Breast epithelium (tissue), 4 donors: ENCODE data around the gene INCA1. TPM values are rescaled to one million over a fixed set of nuclear protein-coding genes. Genes with fewer than 3 reads are reported as not detected.
A peak's percentile ranks its signal among the peaks of the same experiment; 100 is the strongest.

Experiments used
- DNase-seq, 2 donors: peaks; one replicate each; pipeline ENCODE4 v3.0.0-alpha.2; 2019; ENCODE audit warnings: low spot score in 2 of 2
- H3K27ac ChIP-seq, 2 donors: fragments of 200-600 bp; sonication (generic) in 1 of 2; one replicate each; pipeline ENCODE4 v1.5.1; 2016 to 2019; ENCODE audit warnings: mild to moderate bottlenecking in 1 of 2
- H3K27me3 ChIP-seq, 2 donors: fragments of 200-600 bp; sonication (generic) in 1 of 2; one replicate each; pipeline versions ENCODE4 v1.5.1 to v1.6.0; 2017 to 2019; ENCODE audit warnings: control low read depth in 1 of 2, mild to moderate bottlenecking in 1 of 2
- H3K36me3 ChIP-seq: fragments of 200-600 bp; one replicate; pipeline ENCODE4 v1.5.1; 2019
- H3K4me1 ChIP-seq, 2 donors: fragments of 200-600 bp; sonication (generic); one replicate each; pipeline ENCODE4 v1.5.1; 2016 to 2019; ENCODE audit warnings: control low read depth in 1 of 2
- H3K4me3 ChIP-seq, 3 donors: fragments of 200-600 bp; sonication (generic); 1 replicate in 2 of 3; 2 replicates in 1 of 3; pipeline ENCODE4 v1.5.1; 2016 to 2019; ENCODE audit warnings: mild to moderate bottlenecking in 3 of 3, moderate library complexity in 2 of 3
- H3K9me3 ChIP-seq, 2 donors: fragments of 200-600 bp; sonication (generic) in 1 of 2; one replicate each; pipeline ENCODE4 v1.5.1; 2016 to 2019; ENCODE audit warnings: control low read depth in 1 of 2
- CTCF ChIP-seq, 3 donors: fragments of 450-650 bp; IDR thresholded peaks; one replicate each; pipeline ENCODE4 v1.5.1; 2016 to 2017; ENCODE audit warnings: antibody characterized with exemption in 3 of 3, mild to moderate bottlenecking in 3 of 3, moderate library complexity in 3 of 3
- POLR2A ChIP-seq: fragments of 450-650 bp; IDR thresholded peaks from one replicate; pipeline ENCODE4 v1.6.1; 2016; ENCODE audit warnings: antibody characterized with exemption, mild to moderate bottlenecking, moderate library complexity
- POLR2AphosphoS5 ChIP-seq, 3 donors: sonication (generic); formaldehyde crosslinking; IDR thresholded peaks; one replicate each; pipeline ENCODE4 v1.6.1; 2017; ENCODE audit warnings: antibody characterized with exemption in 3 of 3
- intact Hi-C: fragments of 100-400 bp; cut with DNase I; formaldehyde crosslinking; loops from one replicate; pipeline ENCODE4 v1.15.1; 2023; ENCODE audit warnings: low total_unique reads
- total RNA-seq, 3 donors: library from RNA; depleted of rRNA; stranded (reverse); fragments of >200 nt; gene quantifications; one replicate each; pipeline ENCODE4 v1.1.0, GENCODE V29; 2016

INCA1 gene
- total RNA-seq, 3 donors from 2014 or later = 0.66 to 2.9 (median 1.9) TPM

- DNase-seq = no peak
- Histone ChIP-seq H3K4me3 (peak overlapping the region; percentile 65 to 86 (median 65)), H3K9me3 (no peaks in the 10 kb centered on the region), H3K36me3 (no peaks in the 10 kb centered on the region), H3K4me1 (peaks cover 0 to 19% of the 10 kb centered on the region in 2 donors), H3K27me3 (no peaks in the 10 kb centered on the region), H3K27ac (peak overlapping the region; percentile 90 to 95)
- TF ChIP-seq CTCF (IDR thresholded peaks at IDR 0.05) = no peak
- no peak for TF ChIP-seq POLR2A
- TF ChIP-seq POLR2AphosphoS5 (IDR thresholded peaks at IDR 0.05) = no peak
- intact Hi-C loops = loop anchor here (2.0 kb wide), 1 partner anchor 20 kb away; the partner anchor contains the start of gene PFN1
Measured at GRCh38 chr17:4968486-4969046, 28.8 kb downstream of the INCA1 start.

GRCh38 chr17:4967539-4968485 is 29.5 kb downstream of the INCA1 start, which contains the start of gene SPAG7:
Gene SPAG7, minus strand, starts transcription at chr17:4967817. Its CDS starts 13 bp downstream, at chr17:4967804.
- peak within 1 kb of the TSS; percentile 95 to 97 for H3K27ac ChIP-seq
- peaks cover 0 to 19% of the 10 kb centered on the region in 2 donors for H3K4me1 ChIP-seq
- intact Hi-C loops = loop anchor here (2.0 kb wide), 2 partner anchors 19 to 25 kb away; partner anchors contain the start of gene PFN1
- no peaks in the 10 kb centered on the region for H3K27me3 ChIP-seq
- H3K4me3 ChIP-seq = peak within 1 kb of the TSS; percentile 65 to 86 (median 65)
- TF ChIP-seq CTCF (IDR thresholded peaks at IDR 0.05) (no peak), POLR2AphosphoS5 (IDR thresholded peaks at IDR 0.05) (peak; percentile 88 to 98 (median 96)), POLR2A (peak; percentile 73)
- peak; percentile 94 to 96 for DNase-seq
- no peaks in the 10 kb centered on the region for H3K36me3 ChIP-seq
- H3K9me3 ChIP-seq = no peaks in the 10 kb centered on the region

- peak overlapping the region; percentile 95 to 97 for H3K27ac ChIP-seq
- peak overlapping the region; percentile 65 to 86 (median 65) for H3K4me3 ChIP-seq
- no peaks in the 10 kb centered on the region for H3K9me3 ChIP-seq
- TF ChIP-seq POLR2AphosphoS5 (IDR thresholded peaks at IDR 0.05) (peak in 2 of 3 donors; percentile 26 to 52), POLR2A (no peak)
- intact Hi-C loops = loop anchor here (2.0 kb wide), 1 partner anchor 24 kb away; no protein-coding TSS in a partner anchor
- H3K36me3 ChIP-seq = no peaks in the 10 kb centered on the region
- H3K4me1 ChIP-seq = peaks cover 0 to 19% of the 10 kb centered on the region in 2 donors
- peak; percentile 97 to 100 for DNase-seq
- H3K27me3 ChIP-seq = no peaks in the 10 kb centered on the region
Measured at GRCh38 chr17:4966844-4967538, 30.3 kb downstream of the INCA1 start.

- Histone ChIP-seq H3K36me3 (no peaks in the 10 kb centered on the region), H3K9me3 (no peaks in the 10 kb centered on the region), H3K27ac (peak overlapping the region; percentile 95 to 97), H3K4me1 (peaks cover 0 to 19% of the 10 kb centered on the region in 2 donors), H3K27me3 (no peaks in the 10 kb centered on the region), H3K4me3 (peak overlapping the region in 1 of 3 donors; percentile 86)
- intact Hi-C loops = no loop called here
- no peak for DNase-seq
- TF ChIP-seq POLR2AphosphoS5 (IDR thresholded peaks at IDR 0.05) (no peak), CTCF (IDR thresholded peaks at IDR 0.05) (no peak), POLR2A (no peak)
Measured at GRCh38 chr17:4965311-4965986, 31.9 kb downstream of the INCA1 start.
